Endothelial cell of umbilical vein (primary cell): ENCODE measurements around the gene PARP8. TPM values are rescaled to one million over a fixed set of nuclear protein-coding genes. Genes with fewer than 3 reads are reported as not detected.

Source experiments
- Bru-seq: library from RNA; stranded (reverse); fragments of 400-500 nt; gene quantifications from one replicate; lab custom pipeline; 2021; lab: Mats Ljungman, UMichigan
- BruChase-seq, 2 experiments: library from RNA; stranded (reverse); fragments of 400-500 nt; gene quantifications; one replicate each; lab custom pipeline; 2021; lab: Mats Ljungman, UMichigan
- BruUV-seq: library from RNA; stranded (reverse); fragments of 400-500 nt; replicated peaks from 2 replicates; lab custom pipeline; 2021; lab: Mats Ljungman, UMichigan
- CTCF ChIA-PET: fragments of 300-600, 350-600 bp; sonication (Branson Sonifier 250); formaldehyde crosslinking; loops from one replicate; lab custom pipeline; 2021; ENCODE audit warnings: antibody characterized with exemption, inconsistent platforms; lab: Charles Lee
- POLR2A ChIA-PET: fragments of 300-600, 350-600 bp; sonication (Branson Sonifier 250); formaldehyde crosslinking; loops from one replicate; lab custom pipeline; 2021; ENCODE audit warnings: antibody characterized with exemption, inconsistent platforms; lab: Charles Lee
- DNase-seq: peaks from one replicate; pipeline ENCODE4 v3.0.0-alpha.2; 2011; ENCODE audit warnings: low read depth, low spot score
- FAIRE-seq: peaks from 2 replicates; lab custom pipeline; 2011; peaks lifted over from hg19 to GRCh38; lab: Jason Lieb, UNC
- H2AFZ ChIP-seq: 2 replicates; pipeline ENCODE4 v1.6.0; 2012; ENCODE audit warnings: low read depth, low read length, control low read depth, inconsistent platforms
- H3K27ac ChIP-seq: 2 replicates; pipeline ENCODE4 v1.5.1; 2011; ENCODE audit warnings: low read depth, mild to moderate bottlenecking, control low read depth, low read length, moderate library complexity; ENCODE audit not compliant: insufficient read depth
- H3K27me3 ChIP-seq, 2 experiments: 2 replicates each; pipeline versions ENCODE4 v1.6.0 to v1.6.1; 2011; ENCODE audit warnings: low read length in 2 of 2, mixed read lengths in 1 of 2; ENCODE audit not compliant: control insufficient read depth in 2 of 2, insufficient read depth in 2 of 2
- H3K36me3 ChIP-seq, 2 experiments: 2 replicates in 1 of 2; 3 replicates in 1 of 2; pipeline ENCODE4 v1.5.1; 2011; ENCODE audit warnings: low read length in 2 of 2, mild to moderate bottlenecking in 1 of 2, moderate library complexity in 1 of 2; ENCODE audit not compliant: control insufficient read depth in 2 of 2, insufficient read depth in 2 of 2; ENCODE audit errors: extremely low read depth in 1 of 2
- H3K4me1 ChIP-seq: 3 replicates; pipeline ENCODE4 v1.5.1; 2011; ENCODE audit warnings: mild to moderate bottlenecking, low read length; ENCODE audit not compliant: control insufficient read depth, insufficient read depth; ENCODE audit errors: extremely low read depth
- H3K4me2 ChIP-seq: 2 replicates; pipeline ENCODE4 v1.6.1; 2011; ENCODE audit warnings: low read length, control low read depth, mixed read lengths; ENCODE audit not compliant: insufficient read depth
- H3K4me3 ChIP-seq, 3 experiments: fragments of 200-600 bp in 1 of 3; sonication (generic), shearing (Covaris generic) in 1 of 3; replicated peaks in 1 of 3; 2 replicates each; pipeline ENCODE4 v1.5.1; 2011 to 2016; ENCODE audit warnings: control low read depth in 3 of 3, low read length in 3 of 3, mild to moderate bottlenecking in 2 of 3, inconsistent platforms in 1 of 3, low read depth in 1 of 3, moderate library complexity in 1 of 3; ENCODE audit not compliant: insufficient read depth in 1 of 3
- H3K79me2 ChIP-seq: 2 replicates; pipeline ENCODE4 v1.6.0; 2012; ENCODE audit warnings: low read length, inconsistent platforms; ENCODE audit not compliant: control insufficient read depth, insufficient read depth
- H3K9ac ChIP-seq: replicated peaks from 2 replicates; pipeline ENCODE3; 2011; ENCODE audit warnings: low read length, control low read depth; ENCODE audit not compliant: insufficient read depth; ENCODE audit errors: extremely low read depth
- H3K9me1 ChIP-seq: replicated peaks from 3 replicates; pipeline ENCODE4 v1.6.0; 2011; ENCODE audit warnings: mild to moderate bottlenecking, low read length; ENCODE audit not compliant: control insufficient read depth, insufficient read depth; ENCODE audit errors: extremely low read depth
- H3K9me3 ChIP-seq: replicated peaks from 2 replicates; pipeline ENCODE4 v1.5.1; 2012; ENCODE audit warnings: low read length, inconsistent platforms; ENCODE audit not compliant: control insufficient read depth, insufficient read depth
- H4K20me1 ChIP-seq: replicated peaks from 2 replicates; pipeline ENCODE3; 2011; ENCODE audit warnings: mild to moderate bottlenecking, low read length; ENCODE audit not compliant: control insufficient read depth, insufficient read depth; ENCODE audit errors: extremely low read depth
- CTCF ChIP-seq, 2 donors: IDR thresholded peaks; 1 replicate in 1 of 2; 2 replicates in 1 of 2; pipeline ENCODE4 v1.5.1; 2011; ENCODE audit warnings: low read length in 2 of 2, mild to moderate bottlenecking in 2 of 2, moderate library complexity in 2 of 2, control low read depth in 1 of 2, inconsistent platforms in 1 of 2, low read depth in 1 of 2; ENCODE audit not compliant: insufficient read depth in 1 of 2; ENCODE audit errors: extremely low read depth in 1 of 2
- EZH2 ChIP-seq: IDR thresholded peaks from 2 replicates; pipeline ENCODE4 v1.6.1; 2012; ENCODE audit warnings: borderline replicate concordance, low read depth, mild to moderate bottlenecking, moderate library complexity, low read length, inconsistent platforms; ENCODE audit not compliant: severe bottlenecking
- FOS ChIP-seq: IDR thresholded peaks from 2 replicates; pipeline ENCODE4 v1.6.1; 2011; ENCODE audit warnings: mild to moderate bottlenecking, low read length, moderate library complexity, borderline replicate concordance; ENCODE audit not compliant: insufficient read depth
- GATA2 ChIP-seq: IDR thresholded peaks from 2 replicates; pipeline ENCODE4 v1.7.0; 2011; ENCODE audit warnings: low read depth, mild to moderate bottlenecking, moderate library complexity, mixed read lengths, low read length; ENCODE audit not compliant: insufficient read length, insufficient read depth
- MYC ChIP-seq: IDR thresholded peaks from one replicate; pipeline ENCODE4 v1.6.1; 2011; ENCODE audit warnings: mild to moderate bottlenecking, low read depth, low read length
- POLR2A ChIP-seq: IDR thresholded peaks from 2 replicates; pipeline ENCODE4 v1.6.1; 2012; ENCODE audit warnings: low read depth, mild to moderate bottlenecking, control low read depth, low read length
- dilution Hi-C: fragments of 300-500 bp; cut with MboI; formaldehyde crosslinking; loops from one replicate; pipeline ENCODE4 v1.15.0; 2019; ENCODE audit warnings: low sequenced_read_pairs; ENCODE audit not compliant: extremely low pct_ligation_motif_present
- intact Hi-C: fragments of 100-400 bp; cut with micrococcal nuclease; formaldehyde crosslinking; loops from one replicate; pipeline ENCODE4 v1.10.0; 2022
- long read RNA-seq: library from polyadenylated mRNA; stranded (forward); transcript quantifications from one replicate; pipeline ENCODE4 v2.0.0, GENCODE V29; 2021
- polyA minus RNA-seq, 3 experiments: library from RNA; depleted of rRNA, polyadenylated mRNA; stranded (reverse); fragments of >200 nt; gene quantifications; 1 replicate in 1 of 3; 2 replicates in 2 of 3; pipeline ENCODE4 v1.2.3, GENCODE V29; 2011
- polyA plus RNA-seq, 4 experiments: library from polyadenylated mRNA; depleted of rRNA in 3 of 4; stranded (reverse) in 3 of 4; unstranded in 1 of 4; fragments of >200 nt; gene quantifications; 2 replicates each; pipeline versions ENCODE4 v1.2.1 to v1.2.3, GENCODE V29; 2011 to 2012; ENCODE audit warnings: missing spikeins in 1 of 4
- total RNA-seq: library from RNA; stranded (reverse); gene quantifications from 2 replicates; pipeline ENCODE4 v1.2.3, GENCODE V29; 2021

PARP8 gene
- total RNA-seq = 0.18 and 0.60 TPM in 2 replicates
- polyA plus RNA-seq = 0.03 TPM in 1 of 2 replicates, not detected in the other
- 0.03 and 0.10 TPM in 2 replicates for polyA plus RNA-seq (2011; cell fraction: cytosol; rRNA removed)
- polyA plus RNA-seq (2011; cell fraction: nucleus; rRNA removed) = 0.45 and 0.51 TPM in 2 replicates
- polyA plus RNA-seq (2012) = not detected in 2 replicates
- polyA minus RNA-seq = 0.11 and 0.80 TPM in 2 replicates
- 2.4 TPM for polyA minus RNA-seq (2011; cell fraction: cytosol; rRNA and poly(A)+ RNA removed)
- 1.1 and 1.3 TPM in 2 replicates for polyA minus RNA-seq (2011; cell fraction: nucleus; rRNA and poly(A)+ RNA removed)
- Bru-seq, nascent RNA = percentile 18 among the genes with signal in this experiment
- percentile 13 among the genes with signal in this experiment for BruChase-seq, experiment 1, labeled RNA remaining after a 6-hour chase
- BruChase-seq, experiment 2, labeled RNA remaining after a 2-hour chase = percentile 20 among the genes with signal in this experiment
- long read RNA-seq = 0 reads

- H3K27ac ChIP-seq = no peak within 1 kb of the TSS
- dilution Hi-C loops (no loop called here), intact Hi-C loops (no loop called here)
- peaks cover 8% of the 10 kb centered on the region for H3K4me1 ChIP-seq
- H2AFZ ChIP-seq = peak within 1 kb of the TSS; percentile 81
- H3K4me3 ChIP-seq = peak within 1 kb of the TSS; percentile 51 to 67 (median 52)
- H3K9ac ChIP-seq = peak within 1 kb of the TSS; percentile 37
- no peaks in the 10 kb centered on the region for H3K9me1 ChIP-seq
- TF ChIP-seq CTCF (IDR thresholded peaks at IDR 0.05; ENCODE audit: extremely low read depth in 1 of 2, insufficient read depth in 1 of 2, low read depth in 1 of 2, low read length in 2 of 2) (no peak), FOS (no peak), POLR2A (no peak), EZH2 (no peak), GATA2 (no peak), MYC (no peak)
- ChIA-PET POLR2A (no interaction called here), CTCF (no interaction called here)
- no peaks in the 10 kb centered on the region for H3K79me2 ChIP-seq
- peak within 1 kb of the TSS; percentile 85 for H3K4me2 ChIP-seq
- BruUV-seq = no TSS peak
- H3K36me3 ChIP-seq = no peaks in the 10 kb centered on the region
- FAIRE-seq (no peak), DNase-seq (no peak)
- no peaks in the 10 kb centered on the region for H3K9me3 ChIP-seq
- H3K27me3 ChIP-seq = peaks cover 4 to 10% of the 10 kb centered on the region in 2 experiments
- H4K20me1 ChIP-seq = no peaks in the 10 kb centered on the region
These were observed at the start of gene PARP8 for GRCh38 chr5:50666261-50667022. Gene PARP8, plus strand, starts transcription at chr5:50666637. Its CDS starts 459 bp downstream, at chr5:50667096.
